HG03342 (cell line): ENCODE results near the gene INHBB.

Experiments used
- ATAC-seq: cut with Tn5 transposase; IDR thresholded peaks from one replicate; pipeline ENCODE4 v1.9.1; 2021; ENCODE audit warnings: mild to moderate bottlenecking, moderate library complexity; ENCODE audit not compliant: unreplicated experiment

The INHBB gene

GRCh38 chr2:120336749-120337148 is 9.2 kb upstream of the INHBB start:
- no peak for ATAC-seq

- ATAC-seq: no peak
Observed at GRCh38 chr2:120338015-120338414, 7.9 kb upstream of the INHBB start.

- ATAC-seq: no peak
Observed at GRCh38 chr2:120341977-120342376, 4.0 kb upstream of the INHBB start.

- no peak for ATAC-seq
Observed at GRCh38 chr2:120342446-120342845, 3.5 kb upstream of the INHBB start.

DNA sequence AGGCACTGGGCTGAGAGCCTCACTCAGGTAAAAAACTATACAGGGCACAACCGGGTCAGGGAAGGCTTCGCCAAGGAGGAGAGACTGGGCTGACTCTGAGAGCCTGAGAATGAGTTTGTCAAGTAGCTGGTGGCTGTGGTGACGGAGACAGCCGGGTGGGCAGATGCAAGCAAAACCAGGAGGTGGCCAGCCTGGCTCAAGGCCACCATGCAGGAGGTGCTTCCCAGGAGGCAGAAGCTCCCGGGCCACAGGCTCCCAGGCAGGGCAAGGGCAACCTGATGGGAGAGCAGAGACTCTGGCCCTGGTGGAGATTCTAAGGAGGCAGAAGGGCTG is 2.9 kb upstream of the INHBB start:
- ATAC-seq: no peak

DNA sequence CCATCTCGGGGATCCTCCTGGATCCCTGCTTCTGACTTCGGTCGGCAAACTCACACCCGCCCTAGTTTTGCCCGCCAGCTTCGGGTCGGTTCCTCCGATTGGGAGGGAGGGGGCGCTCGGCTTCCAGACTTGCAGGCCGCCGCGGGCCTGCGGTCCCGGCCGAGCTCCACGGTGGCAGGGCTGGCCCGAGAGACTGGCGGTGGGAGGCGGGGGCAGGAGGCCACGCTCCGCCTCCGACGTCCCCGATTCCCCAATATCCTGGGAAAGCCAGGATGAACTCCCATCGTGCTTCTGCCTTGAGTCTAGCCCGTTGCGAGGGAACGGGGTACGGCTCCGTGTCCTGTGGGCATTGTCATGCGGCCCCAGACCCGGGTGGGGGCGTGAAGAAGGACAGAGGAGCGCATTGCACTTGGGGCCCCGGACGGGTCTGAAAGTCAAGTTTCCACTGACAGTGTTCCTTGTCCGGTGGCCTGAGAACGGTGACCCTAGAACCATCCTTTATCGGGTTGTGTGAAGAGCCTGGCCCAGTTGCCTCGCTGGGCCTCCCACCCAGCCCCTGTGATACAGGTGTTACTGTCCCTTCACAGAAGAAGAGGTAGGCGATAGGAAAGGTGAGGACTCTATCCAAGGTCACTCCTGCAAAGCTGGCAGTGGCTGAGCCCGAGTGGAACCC is 2.4 kb upstream of the INHBB start:
- ATAC-seq: no peak

GRCh38 chr2:120344214-120344975 is 1.5 kb upstream of the INHBB start:
- no peak for ATAC-seq

GRCh38 chr2:120344976-120345581 is 857 bp upstream of the INHBB start:
- ATAC-seq: no peak

- ATAC-seq: no peak
Observed at GRCh38 chr2:120345608-120346007, 328 bp upstream of the INHBB start.

DNA sequence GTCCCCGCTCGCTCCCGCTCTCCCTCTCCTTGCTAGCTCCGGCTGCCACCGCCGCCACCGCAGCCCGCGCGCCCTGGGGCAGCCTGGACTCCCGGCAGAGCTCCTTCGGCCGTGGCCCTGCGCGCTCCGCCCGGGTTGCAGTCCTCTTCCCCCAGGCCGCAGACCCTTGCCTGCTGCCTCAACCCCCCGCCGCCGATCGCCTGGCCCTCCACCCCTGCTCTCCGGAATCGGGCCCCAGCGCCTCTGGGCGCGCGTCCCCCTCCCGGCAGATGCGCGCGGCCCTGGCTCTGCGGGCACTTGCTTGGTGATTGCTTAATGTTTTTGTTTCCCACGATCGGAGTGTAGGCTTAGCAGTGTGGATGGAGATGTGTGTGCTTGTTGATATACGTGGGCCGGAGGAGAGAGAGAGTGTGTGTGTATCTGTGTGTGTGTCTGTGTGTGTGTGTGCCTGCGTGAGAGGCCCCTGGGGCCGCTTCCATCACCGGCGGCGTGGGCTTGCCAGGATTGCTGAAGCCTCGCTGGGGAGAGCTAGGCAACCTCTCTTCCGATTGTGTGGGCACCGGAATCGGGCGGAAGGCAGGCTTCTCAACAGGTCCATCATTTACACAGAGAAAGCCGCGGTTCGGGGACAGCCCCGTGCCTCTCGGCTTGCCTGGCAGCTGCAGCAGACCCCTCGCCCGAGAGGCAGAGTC is 877 bp downstream of the INHBB start:
- ATAC-seq: no peak

- no peak for ATAC-seq
Observed at GRCh38 chr2:120347396-120348060, 1.6 kb downstream of the INHBB start.

- no peak for ATAC-seq
Observed at GRCh38 chr2:120348134-120348736, 2.3 kb downstream of the INHBB start.

DNA sequence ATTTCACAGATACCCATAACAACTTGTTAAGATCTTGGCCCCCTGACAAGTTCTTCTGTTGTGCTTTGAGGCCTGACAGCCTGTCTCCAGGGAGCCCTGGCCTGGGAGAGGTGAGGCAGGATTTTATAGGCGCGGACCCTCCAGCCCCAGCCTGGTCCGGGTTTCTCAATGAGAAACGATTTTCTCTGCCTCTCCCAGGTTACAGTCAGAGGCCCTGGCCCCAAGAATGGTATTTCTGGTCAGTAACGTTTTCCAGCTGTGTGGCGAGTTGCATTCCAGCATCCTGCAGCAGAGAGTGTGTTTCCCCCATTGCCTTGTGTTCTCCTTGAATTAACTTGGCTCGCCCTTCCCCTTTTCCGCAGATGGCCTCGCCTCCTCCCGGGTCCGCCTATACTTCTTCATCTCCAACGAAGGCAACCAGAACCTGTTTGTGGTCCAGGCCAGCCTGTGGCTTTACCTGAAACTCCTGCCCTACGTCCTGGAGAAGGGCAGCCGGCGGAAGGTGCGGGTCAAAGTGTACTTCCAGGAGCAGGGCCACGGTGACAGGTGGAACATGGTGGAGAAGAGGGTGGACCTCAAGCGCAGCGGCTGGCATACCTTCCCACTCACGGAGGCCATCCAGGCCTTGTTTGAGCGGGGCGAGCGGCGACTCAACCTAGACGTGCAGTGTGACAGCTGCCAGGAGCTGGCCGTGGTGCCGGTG is 3.0 kb downstream of the INHBB start:
- ATAC-seq: no peak

- no peak for ATAC-seq
Observed at GRCh38 chr2:120349440-120349921, 3.5 kb downstream of the INHBB start.

DNA sequence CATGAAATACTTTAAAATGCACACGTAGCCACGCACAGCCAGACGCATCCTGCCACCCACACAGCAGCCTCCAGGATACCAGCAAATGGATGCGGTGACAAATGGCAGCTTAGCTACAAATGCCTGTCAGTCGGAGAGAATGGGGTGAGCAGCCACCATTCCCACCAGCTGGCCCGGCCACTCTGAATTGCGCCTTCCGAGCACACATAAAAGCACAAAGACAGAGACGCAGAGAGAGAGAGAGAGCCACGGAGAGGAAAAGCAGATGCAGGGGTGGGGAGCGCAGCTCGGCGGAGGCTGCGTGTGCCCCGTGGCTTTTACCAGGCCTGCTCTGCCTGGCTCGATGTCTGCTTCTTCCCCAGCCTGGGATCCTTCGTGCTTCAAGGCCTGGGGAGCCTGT is 4.1 kb downstream of the INHBB start:
- ATAC-seq: no peak

- no peak for ATAC-seq
Observed at GRCh38 chr2:120350801-120351320, 4.9 kb downstream of the INHBB start.

- no peak for ATAC-seq
Observed at GRCh38 chr2:120352696-120353590, 7.0 kb downstream of the INHBB start.

- ATAC-seq: no peak
Observed at GRCh38 chr2:120353591-120353898, 7.6 kb downstream of the INHBB start.

- ATAC-seq: no peak
Observed at GRCh38 chr2:120353931-120354330, 8.0 kb downstream of the INHBB start.
